Measurements from ENCODE around the gene NADK2.
A peak's percentile ranks its signal among the peaks of the same experiment; 100 is the strongest.

The NADK2 gene

DNA sequence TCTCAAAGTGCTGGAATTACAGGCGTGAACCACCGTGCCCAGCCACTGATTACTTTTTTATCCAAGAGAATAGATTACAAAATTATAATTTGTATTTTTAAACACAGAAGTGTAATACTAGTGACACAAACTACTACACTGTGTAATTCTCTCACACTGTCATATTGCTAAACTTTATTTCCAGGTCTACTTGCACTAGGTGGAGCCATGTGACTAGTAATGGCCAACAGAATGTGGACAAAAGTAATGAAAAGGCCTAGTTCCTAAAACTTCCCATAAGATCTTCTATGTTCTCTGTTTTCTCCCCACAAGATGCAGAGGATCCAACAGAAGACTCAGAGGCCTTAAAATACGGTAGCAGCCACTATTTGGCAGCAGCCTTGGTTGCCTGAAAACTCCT lies 27.3 kb downstream of the NADK2 start:
- TF ChIP-seq CREB1 (IDR thresholded peaks at IDR 0.05; ENCODE audit: low read depth) (no peak), TAF1 (IDR thresholded peaks at IDR 0.05; ENCODE audit: low read depth) (no peak), EP300 (IDR thresholded peaks at IDR 0.05; ENCODE audit: borderline replicate concordance) (no peak), RAD21 (IDR thresholded peaks at IDR 0.05; ENCODE audit: low read depth) (peak; percentile 25; the same call in 1 of the 2 replicates), TEAD4 (IDR thresholded peaks at IDR 0.05) (no peak)
- TF ChIP-seq, protein P1, sequence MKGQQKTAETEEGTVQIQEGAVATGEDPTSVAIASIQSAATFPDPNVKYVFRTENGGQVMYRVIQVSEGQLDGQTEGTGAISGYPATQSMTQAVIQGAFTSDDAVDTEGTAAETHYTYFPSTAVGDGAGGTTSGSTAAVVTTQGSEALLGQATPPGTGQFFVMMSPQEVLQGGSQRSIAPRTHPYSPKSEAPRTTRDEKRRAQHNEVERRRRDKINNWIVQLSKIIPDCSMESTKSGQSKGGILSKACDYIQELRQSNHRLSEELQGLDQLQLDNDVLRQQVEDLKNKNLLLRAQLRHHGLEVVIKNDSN (IDR thresholded peaks at IDR 0.05): no peak

DNA sequence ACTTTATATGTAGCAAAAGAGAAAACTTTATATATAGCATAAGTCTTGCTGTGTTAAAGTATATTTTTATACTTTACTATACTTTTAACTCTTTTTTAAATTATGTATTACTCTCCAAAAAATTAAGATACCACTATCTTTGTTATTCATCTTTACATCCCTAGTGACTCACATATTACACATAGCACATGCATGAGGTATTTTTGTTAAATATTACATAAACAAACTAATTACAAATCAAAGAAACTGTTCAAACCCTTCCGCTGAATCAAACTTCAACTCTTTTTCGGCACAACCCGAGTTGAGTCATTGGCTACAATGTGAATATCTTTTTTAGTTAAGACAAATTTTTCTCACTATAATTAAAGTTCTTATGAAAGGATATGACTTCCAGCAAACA lies 32.1 kb downstream of the NADK2 start:
- TF ChIP-seq EP300 (IDR thresholded peaks at IDR 0.05; ENCODE audit: borderline replicate concordance) (no peak), TCF12 (IDR thresholded peaks at IDR 0.05; ENCODE audit: low read depth) (no peak), ZBTB7A (IDR thresholded peaks at IDR 0.05; ENCODE audit: low read depth) (no peak), EGR1 (IDR thresholded peaks at IDR 0.05) (no peak), CREB1 (IDR thresholded peaks at IDR 0.05; ENCODE audit: low read depth) (no peak), REST (IDR thresholded peaks at IDR 0.05; ENCODE audit: low read depth) (no peak), RAD21 (IDR thresholded peaks at IDR 0.05; ENCODE audit: low read depth) (no peak), NFIC (IDR thresholded peaks at IDR 0.05) (no peak), CEBPB (IDR thresholded peaks at IDR 0.05) (no peak)
- TF ChIP-seq, protein P1 (IDR thresholded peaks at IDR 0.05): no peak

GRCh38 chr5:36208786-36209185 lies 32.9 kb downstream of the NADK2 start:
- TF ChIP-seq CREB1 (IDR thresholded peaks at IDR 0.05; ENCODE audit: low read depth): no peak
- no peak for TF ChIP-seq TCF12 (IDR thresholded peaks at IDR 0.05; ENCODE audit: low read depth)
- TF ChIP-seq TAF1 (IDR thresholded peaks at IDR 0.05; ENCODE audit: low read depth): no peak
- no peak for TF ChIP-seq RAD21 (IDR thresholded peaks at IDR 0.05; ENCODE audit: low read depth)

DNA sequence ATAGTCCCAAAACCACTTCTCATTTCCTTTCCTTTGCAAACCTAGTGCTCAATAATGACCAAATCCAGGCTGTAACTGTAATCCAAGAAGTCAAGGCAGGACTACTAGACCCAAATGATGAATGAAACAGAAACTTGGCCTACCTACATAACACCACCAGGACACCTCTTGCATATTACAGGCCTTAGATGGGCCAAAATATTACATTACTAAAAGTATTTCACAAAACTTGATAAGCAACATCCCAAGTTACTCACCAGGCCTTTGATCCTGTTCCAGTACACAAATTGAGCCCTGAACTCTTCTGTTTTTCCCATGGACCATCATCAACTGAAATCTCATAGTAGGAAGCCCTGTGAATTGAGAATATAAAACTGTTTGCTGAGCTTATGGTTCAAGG lies 34.8 kb downstream of the NADK2 start:
- TF ChIP-seq CREB1 (IDR thresholded peaks at IDR 0.05; ENCODE audit: low read depth): no peak
- TF ChIP-seq EGR1 (IDR thresholded peaks at IDR 0.05): no peak
- TF ChIP-seq TEAD4 (IDR thresholded peaks at IDR 0.05): no peak
- TF ChIP-seq RAD21 (IDR thresholded peaks at IDR 0.05; ENCODE audit: low read depth): no peak

DNA sequence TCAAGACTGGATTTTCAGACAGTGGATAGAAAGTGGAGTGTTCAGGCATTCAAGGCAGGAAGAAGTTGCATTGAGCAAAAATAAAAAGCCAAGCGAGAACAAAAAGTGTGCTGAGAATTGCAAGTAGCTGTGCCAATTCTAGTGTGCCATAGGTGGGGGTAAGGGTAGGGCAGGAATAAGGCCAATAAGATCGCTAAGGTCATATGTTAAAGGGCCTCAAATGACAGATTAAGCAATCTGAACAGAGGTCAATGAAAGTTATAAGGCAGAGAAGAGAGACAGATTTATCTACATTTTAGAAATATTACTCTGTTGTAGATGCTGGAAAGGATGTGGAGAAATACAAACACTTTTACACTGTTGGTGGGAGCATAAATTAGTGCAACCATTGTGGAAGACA lies 36.4 kb downstream of the NADK2 start:
- TF ChIP-seq, protein P1 (IDR thresholded peaks at IDR 0.05): no peak
- no peak for TF ChIP-seq TCF12 (IDR thresholded peaks at IDR 0.05; ENCODE audit: low read depth)
- no peak for TF ChIP-seq YY1 (IDR thresholded peaks at IDR 0.05; ENCODE audit: low read depth)
- no peak for TF ChIP-seq TAF1 (IDR thresholded peaks at IDR 0.05; ENCODE audit: low read depth)
- no peak for TF ChIP-seq CEBPB (IDR thresholded peaks at IDR 0.05)
- TF ChIP-seq, protein P2, sequence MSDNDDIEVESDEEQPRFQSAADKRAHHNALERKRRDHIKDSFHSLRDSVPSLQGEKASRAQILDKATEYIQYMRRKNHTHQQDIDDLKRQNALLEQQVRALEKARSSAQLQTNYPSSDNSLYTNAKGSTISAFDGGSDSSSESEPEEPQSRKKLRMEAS (IDR thresholded peaks at IDR 0.05): no peak
- TF ChIP-seq RAD21 (IDR thresholded peaks at IDR 0.05; ENCODE audit: low read depth): no peak
- TF ChIP-seq FOXM1 (IDR thresholded peaks at IDR 0.05; ENCODE audit: borderline replicate concordance, low read depth): no peak
- TF ChIP-seq EGR1 (IDR thresholded peaks at IDR 0.05): no peak
- TF ChIP-seq ZBTB7A (IDR thresholded peaks at IDR 0.05; ENCODE audit: low read depth): no peak
- no peak for TF ChIP-seq CREB1 (IDR thresholded peaks at IDR 0.05; ENCODE audit: low read depth)
- TF ChIP-seq NFIC (IDR thresholded peaks at IDR 0.05): no peak
- TF ChIP-seq REST (IDR thresholded peaks at IDR 0.05; ENCODE audit: low read depth): no peak
- TF ChIP-seq EP300 (IDR thresholded peaks at IDR 0.05; ENCODE audit: borderline replicate concordance): no peak

DNA sequence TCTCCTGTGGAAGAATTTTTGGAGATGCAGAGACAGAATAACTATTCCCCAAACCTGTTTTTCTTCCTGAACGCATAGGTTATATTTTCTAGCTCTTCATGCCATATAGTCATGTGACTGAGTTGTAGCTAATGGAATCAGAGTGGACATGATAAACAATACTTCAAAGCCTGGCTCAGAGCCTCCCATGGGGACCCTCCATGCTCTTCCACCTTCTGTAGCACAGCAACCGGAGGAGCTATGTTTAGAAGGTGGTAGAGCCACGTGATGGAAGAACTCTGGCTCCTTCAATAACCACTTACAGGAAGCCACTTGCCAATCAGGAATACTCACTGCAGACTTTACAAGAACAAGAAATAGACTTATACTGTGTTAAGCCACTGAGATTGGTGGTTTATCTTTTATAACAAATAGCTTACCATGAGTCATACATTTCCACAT lies 39.2 kb downstream of the NADK2 start:
- TF ChIP-seq EGR1 (IDR thresholded peaks at IDR 0.05) (no peak), REST (IDR thresholded peaks at IDR 0.05; ENCODE audit: low read depth) (no peak), CREB1 (IDR thresholded peaks at IDR 0.05; ENCODE audit: low read depth) (no peak), TEAD4 (IDR thresholded peaks at IDR 0.05) (no peak), TAF1 (IDR thresholded peaks at IDR 0.05; ENCODE audit: low read depth) (no peak), EP300 (IDR thresholded peaks at IDR 0.05; ENCODE audit: borderline replicate concordance) (no peak)
- TF ChIP-seq, protein P1 (IDR thresholded peaks at IDR 0.05): no peak
